Measurements from ENCODE around the gene WRAP73.
A peak's percentile ranks its signal among the peaks of the same experiment; 100 is the strongest.
"Not testable (repeated sequence)": the region's sequence is repeated elsewhere in the genome, so short reads cannot be mapped to it uniquely, and the experiment has no call there.

Gene WRAP73

DNA sequence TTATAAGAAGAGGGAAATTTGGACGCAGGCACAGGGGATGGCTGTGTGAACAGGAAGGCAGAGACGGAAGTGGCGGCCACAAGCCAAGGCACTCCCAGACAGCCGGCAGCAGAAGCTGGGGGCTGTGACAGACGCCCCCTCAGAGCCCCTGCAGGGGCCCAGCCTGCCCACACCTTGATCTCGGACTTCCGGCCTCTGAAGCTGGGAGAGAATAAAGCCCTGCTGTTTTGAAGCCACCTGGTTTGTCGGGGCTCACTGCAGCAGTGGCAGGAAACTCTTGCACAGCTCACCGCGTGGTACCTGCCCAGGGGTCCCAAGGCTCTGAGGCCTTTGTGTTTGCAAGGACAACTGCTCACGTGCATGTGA lies 52.3 kb downstream of the WRAP73 start:
- DNase-seq (ENCODE audit: low read depth) = peak; percentile 6

- no peak for DNase-seq (ENCODE audit: low read depth)
These were observed 53.0 kb downstream of the WRAP73 start for GRCh38 chr1:3596663-3597598.

GRCh38 chr1:3595949-3596348 lies 54.0 kb downstream of the WRAP73 start:
- no peak for DNase-seq (ENCODE audit: low read depth)

DNA sequence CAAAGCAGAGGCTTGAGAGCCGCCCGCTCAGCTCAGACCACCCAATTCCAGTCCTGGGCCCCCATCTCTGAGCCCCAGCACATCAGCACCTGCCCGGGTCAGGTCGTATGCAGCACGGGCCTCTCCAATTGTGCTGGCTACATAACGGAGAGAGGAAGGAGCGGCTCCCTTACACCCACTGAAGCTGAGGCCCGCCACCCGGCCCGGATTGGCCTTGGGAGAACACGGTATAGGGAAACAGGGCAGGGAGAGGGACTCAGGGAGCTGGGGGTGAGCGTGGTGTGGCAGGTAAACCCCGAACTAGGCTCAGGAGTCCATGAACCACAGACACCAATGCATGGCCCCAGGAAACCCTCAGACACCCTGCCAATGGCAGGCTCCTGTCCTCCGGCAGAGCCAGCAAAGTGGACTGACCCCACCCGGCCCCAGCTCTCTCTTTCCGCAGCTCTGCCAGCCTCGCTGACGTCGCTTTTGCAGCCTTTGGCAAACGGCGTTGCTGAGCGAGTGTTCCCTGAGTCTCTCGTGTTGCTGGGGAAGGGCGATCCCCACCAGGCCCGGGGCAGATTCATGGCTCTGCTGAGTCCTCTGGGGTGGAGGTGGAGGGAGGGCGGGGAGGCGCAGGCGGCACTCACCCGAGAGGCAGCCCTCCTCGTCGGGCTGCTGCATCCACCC lies 55.1 kb downstream of the WRAP73 start:
- DNase-seq (ENCODE audit: low read depth) = no peak

GRCh38 chr1:3593745-3594144 lies 56.2 kb downstream of the WRAP73 start:
- no peak for DNase-seq (ENCODE audit: low read depth)

GRCh38 chr1:3593334-3593733 lies 56.6 kb downstream of the WRAP73 start:
- no peak for DNase-seq (ENCODE audit: low read depth)

DNA sequence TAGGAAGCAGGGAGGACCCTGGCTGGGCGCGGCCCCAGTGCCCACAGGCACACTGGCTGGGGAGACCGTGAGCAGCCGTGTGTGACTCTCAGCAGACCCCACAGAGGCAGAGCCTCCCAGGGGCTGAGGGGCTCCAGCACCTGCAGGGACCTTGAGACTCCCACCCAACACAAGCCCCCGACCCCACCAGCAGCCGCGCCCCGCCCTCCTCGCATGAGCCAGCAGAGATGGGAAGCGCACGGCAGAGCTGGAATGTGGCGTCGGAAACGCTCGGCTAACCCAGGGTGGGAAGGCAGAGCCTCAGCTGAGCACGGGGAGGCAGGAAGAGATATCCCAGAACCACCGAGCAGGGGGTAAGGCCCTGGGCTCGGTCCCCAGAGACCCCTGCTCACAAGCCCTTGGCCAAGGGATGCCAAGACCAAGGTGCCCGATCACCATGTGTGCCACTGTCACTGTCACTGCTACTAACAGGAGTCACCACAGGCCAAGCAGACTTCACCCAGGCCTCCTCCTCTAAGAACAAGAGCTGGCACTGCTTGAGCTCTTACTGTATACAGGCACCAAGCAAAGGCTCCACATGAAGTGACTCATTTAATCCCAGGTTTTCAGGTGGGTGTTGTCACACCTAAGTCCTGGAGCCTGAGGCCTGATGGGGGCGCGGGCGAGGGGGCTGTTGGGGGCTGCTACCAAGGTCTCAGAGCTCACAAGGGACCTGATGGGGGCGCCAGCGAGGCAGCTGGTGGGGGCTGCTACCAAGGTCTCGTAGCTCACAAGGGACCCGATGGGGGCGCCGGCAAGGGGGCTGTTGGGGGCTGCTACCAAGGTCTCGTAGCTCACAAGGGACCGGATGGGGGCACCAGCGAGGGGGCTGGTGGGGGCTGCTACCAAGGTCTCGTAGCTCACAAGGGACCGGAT lies 58.7 kb downstream of the WRAP73 start:
- DNase-seq (ENCODE audit: low read depth) = no peak

DNA sequence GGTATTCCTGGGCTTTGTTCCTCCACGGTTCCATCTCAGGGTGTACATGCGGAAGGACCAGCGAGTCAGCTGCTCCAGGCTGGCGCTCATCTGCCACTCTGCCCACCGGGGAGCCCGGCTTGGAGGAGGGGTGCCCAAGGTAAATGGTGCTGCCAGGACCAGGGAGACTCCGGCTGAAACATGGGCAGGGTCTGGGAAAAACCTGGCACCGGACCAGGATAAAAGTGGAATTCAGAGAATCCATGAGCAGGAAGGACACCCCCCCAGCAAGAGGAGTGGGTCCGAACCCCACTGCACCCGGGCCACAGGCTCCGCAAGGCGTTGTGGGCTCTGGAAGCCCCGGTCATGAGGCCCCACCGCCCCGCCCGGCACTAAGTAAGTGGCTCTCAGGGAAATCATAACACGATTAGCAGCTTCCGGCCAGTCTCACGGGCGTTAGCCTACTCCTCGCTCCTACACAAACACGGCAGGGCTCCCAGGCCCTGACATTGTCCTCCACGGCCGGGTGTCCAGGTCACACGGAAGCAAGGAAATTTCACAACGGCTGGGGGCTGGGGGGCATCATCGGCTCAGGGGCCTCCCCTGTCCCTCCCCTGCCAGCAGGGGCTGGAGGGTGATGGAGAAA lies 59.7 kb downstream of the WRAP73 start:
- no peak for DNase-seq (ENCODE audit: low read depth)

- DNase-seq (ENCODE audit: low read depth) = no peak
These were observed 61.5 kb downstream of the WRAP73 start for GRCh38 chr1:3588395-3588794.

DNA sequence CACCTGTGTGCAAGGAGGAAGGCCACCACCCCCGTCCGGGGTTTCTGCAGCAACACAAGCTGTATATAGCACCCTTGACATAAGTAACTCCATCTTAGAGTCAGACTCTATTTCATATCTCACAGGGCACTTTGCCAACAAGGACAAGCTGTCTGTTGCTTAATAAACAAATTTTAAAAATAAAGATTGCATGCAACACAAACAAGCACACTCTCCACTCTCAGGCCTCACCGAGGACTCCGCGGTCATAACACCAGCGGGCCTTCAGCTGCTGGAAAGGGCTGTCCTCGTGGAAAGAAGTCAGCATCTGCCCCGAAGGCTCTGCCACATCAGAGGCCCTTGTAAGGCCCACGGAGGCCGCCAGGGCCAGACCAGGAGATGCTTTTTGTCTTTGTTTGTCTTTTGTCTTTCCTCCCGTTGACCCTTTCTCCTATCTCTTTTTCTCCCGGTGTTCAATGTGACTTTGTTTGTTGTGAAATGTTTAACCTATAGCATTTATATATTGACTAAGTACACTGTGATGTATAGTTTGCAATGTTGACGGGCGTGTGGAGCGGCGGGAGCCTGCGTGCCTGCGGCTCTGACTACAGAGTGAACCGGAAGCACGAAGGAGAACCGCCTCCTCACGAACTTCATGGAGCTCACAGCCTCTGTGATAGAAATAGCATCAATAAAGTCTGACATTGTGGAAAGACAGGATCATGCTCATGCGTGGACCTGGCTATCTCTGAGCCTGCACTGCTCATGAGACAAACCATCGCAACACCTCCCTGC lies 62.7 kb downstream of the WRAP73 start:
- no peak for DNase-seq (ENCODE audit: low read depth)

- DNase-seq (ENCODE audit: low read depth) = no peak
These were observed 63.8 kb downstream of the WRAP73 start for GRCh38 chr1:3585940-3586568.

DNA sequence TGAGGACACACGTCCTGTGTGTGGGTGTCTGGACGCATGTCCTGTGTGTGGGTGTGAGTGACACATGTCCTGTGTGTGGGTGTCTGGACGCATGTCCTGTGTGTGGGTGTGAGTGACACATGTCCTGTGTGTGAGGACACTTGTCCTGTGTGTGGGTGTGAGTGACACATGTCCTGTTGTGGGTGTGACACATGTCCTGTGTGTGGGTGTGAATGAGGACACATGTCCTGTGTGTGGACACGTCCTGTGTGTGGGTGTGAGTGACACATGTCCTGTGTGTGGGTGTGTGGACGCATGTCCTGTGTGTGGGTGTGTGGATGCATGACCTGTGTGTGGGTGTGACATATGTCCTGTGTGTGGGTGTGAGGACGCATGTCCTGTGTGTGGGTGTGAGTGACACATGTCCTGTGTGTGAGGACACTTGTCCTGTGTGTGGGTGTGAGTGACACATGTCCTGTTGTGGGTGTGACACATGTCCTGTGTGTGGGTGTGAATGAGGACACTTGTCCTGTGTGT lies 64.5 kb downstream of the WRAP73 start:
- DNase-seq (ENCODE audit: low read depth) = not testable (repeated sequence)

GRCh38 chr1:3584915-3585314 lies 65.0 kb downstream of the WRAP73 start:
- no peak for DNase-seq (ENCODE audit: low read depth)

DNA sequence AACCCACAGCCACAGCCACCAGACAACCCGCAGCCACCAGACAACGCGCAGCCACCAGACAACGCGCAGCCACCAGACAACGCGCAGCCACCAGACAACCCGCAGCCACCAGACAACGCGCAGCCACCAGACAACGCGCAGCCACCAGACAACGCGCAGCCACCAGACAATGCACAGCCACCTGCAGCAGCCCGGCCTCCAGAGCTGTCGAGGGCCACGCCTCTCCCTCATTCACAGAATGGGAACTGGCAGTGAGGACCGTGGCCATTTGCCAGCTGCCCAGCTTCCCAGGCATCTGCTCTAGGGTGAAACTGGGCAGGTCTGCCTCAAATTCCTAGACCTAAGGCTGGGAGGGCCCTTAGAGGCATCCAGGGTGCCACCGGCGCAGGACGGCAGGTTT lies 66.2 kb downstream of the WRAP73 start:
- not testable (repeated sequence) for DNase-seq (ENCODE audit: low read depth)

GRCh38 chr1:3581296-3582036 lies 68.4 kb downstream of the WRAP73 start:
- no peak for DNase-seq (ENCODE audit: low read depth)

Measured in activated T-cell treated with anti-CD3 and anti-CD28 coated beads for 1 hour (primary cell).